ENCODE results near the gene RCAN2.

- TF ChIP-seq POLR2AphosphoS5 (IDR thresholded peaks at IDR 0.05) (no peak), CTCF (IDR thresholded peaks at IDR 0.05) (no peak)
Measured at GRCh38 chr6:46513533-46513932, 22.3 kb upstream of the RCAN2 start.
